HG03342 (cell line): ENCODE measurements around the gene UBR4.

Experiments used
- ATAC-seq: cut with Tn5 transposase; IDR thresholded peaks from one replicate; pipeline ENCODE4 v1.9.1; 2021; ENCODE audit warnings: mild to moderate bottlenecking, moderate library complexity; ENCODE audit not compliant: unreplicated experiment

UBR4 gene

GRCh38 chr1:19038732-19039131 lies 171.3 kb downstream of the UBR4 start:
- no peak for ATAC-seq

GRCh38 chr1:19038096-19038495 lies 172.0 kb downstream of the UBR4 start:
- ATAC-seq: no peak

GRCh38 chr1:19037659-19038058 lies 172.4 kb downstream of the UBR4 start:
- no peak for ATAC-seq

- ATAC-seq: no peak
Measured at GRCh38 chr1:19036813-19037605, 173.1 kb downstream of the UBR4 start.

- no peak for ATAC-seq
Measured at GRCh38 chr1:19036041-19036812, 173.8 kb downstream of the UBR4 start.

- ATAC-seq: no peak
Measured at GRCh38 chr1:19035377-19036040, 174.6 kb downstream of the UBR4 start.

GRCh38 chr1:19034721-19035120 lies 175.3 kb downstream of the UBR4 start:
- no peak for ATAC-seq

GRCh38 chr1:19033926-19034680 lies 176.0 kb downstream of the UBR4 start:
- ATAC-seq: no peak

- ATAC-seq: no peak
Measured at GRCh38 chr1:19033515-19033839, 176.6 kb downstream of the UBR4 start.

- ATAC-seq: no peak
Measured at GRCh38 chr1:19032701-19033514, 177.2 kb downstream of the UBR4 start.

GRCh38 chr1:19032413-19032695 lies 177.7 kb downstream of the UBR4 start:
- ATAC-seq: no peak

- ATAC-seq: no peak
Measured at GRCh38 chr1:19029191-19030085, 180.6 kb downstream of the UBR4 start.

- no peak for ATAC-seq
Measured at GRCh38 chr1:19028546-19029129, 181.4 kb downstream of the UBR4 start.

GRCh38 chr1:19028110-19028509 lies 182.0 kb downstream of the UBR4 start:
- no peak for ATAC-seq
